ENCODE data around the gene TOPORS. TPM values are rescaled to one million over a fixed set of nuclear protein-coding genes. Genes with fewer than 3 reads are reported as not detected.

TOPORS gene
- total RNA-seq, 1 donor from 2014 or later, result 13.9 TPM

DNA sequence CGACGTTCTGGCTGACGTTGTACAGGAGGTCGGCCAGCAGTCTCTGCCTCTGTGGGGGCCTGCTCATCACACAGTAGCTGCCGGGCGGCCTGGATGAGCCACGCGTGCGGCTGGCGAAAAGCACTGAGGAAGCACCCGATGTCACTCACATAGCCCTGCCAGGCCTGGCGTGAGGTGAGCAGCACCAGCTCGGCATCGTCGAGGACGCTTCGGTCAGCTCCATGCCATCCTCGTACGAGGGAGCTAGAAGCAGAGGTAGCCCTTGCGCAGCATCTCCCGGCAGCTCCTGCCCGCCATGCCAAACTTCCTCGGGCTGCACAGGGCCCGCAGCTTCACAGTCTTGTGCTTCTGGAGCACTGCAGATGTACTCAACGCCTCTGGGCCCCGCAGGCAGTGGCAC is 14.4 kb upstream of the TOPORS start:
- DNase-seq, result no peak
- TF ChIP-seq, protein P1, sequence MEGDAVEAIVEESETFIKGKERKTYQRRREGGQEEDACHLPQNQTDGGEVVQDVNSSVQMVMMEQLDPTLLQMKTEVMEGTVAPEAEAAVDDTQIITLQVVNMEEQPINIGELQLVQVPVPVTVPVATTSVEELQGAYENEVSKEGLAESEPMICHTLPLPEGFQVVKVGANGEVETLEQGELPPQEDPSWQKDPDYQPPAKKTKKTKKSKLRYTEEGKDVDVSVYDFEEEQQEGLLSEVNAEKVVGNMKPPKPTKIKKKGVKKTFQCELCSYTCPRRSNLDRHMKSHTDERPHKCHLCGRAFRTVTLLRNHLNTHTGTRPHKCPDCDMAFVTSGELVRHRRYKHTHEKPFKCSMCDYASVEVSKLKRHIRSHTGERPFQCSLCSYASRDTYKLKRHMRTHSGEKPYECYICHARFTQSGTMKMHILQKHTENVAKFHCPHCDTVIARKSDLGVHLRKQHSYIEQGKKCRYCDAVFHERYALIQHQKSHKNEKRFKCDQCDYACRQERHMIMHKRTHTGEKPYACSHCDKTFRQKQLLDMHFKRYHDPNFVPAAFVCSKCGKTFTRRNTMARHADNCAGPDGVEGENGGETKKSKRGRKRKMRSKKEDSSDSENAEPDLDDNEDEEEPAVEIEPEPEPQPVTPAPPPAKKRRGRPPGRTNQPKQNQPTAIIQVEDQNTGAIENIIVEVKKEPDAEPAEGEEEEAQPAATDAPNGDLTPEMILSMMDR (IDR thresholded peaks at IDR 0.05; ENCODE audit: partially characterized antibody, unreplicated experiment), result no peak
- no peak overlapping the region for H3K4me3 Mint-ChIP-seq (ENCODE audit: unreplicated experiment)
- H3K36me3 Mint-ChIP-seq (ENCODE audit: unreplicated experiment), result no peaks in the 10 kb centered on the region
- peaks cover 2% of the 10 kb centered on the region for H3K4me1 Mint-ChIP-seq (ENCODE audit: low read depth, unreplicated experiment)
- peaks cover 1% of the 10 kb centered on the region for H3K27me3 Mint-ChIP-seq (ENCODE audit: unreplicated experiment)
- H3K9me3 Mint-ChIP-seq (ENCODE audit: unreplicated experiment), result peaks cover 1% of the 10 kb centered on the region
- no peak overlapping the region for H3K27ac Mint-ChIP-seq (ENCODE audit: unreplicated experiment)

DNA sequence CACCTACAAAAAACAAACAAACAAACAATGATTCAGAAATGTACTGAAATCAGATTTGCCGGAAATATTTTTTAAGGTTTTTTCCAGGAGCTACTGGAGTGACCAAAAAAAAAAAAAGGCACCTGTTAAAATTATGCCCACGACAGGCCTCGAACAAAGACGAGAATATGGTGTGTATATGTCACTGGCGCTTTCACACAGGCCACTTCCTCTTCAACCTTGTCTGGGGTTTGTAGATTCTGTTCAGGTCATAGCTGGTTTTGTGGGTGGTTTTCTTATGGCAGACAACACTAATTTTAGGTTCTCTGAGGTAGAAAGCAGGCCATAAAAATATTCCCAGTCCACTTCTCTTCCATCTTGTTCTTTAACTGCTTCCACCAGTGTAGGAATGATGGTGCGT is 13.6 kb upstream of the TOPORS start:
- Mint-ChIP-seq H3K36me3 (ENCODE audit: unreplicated experiment) (no peaks in the 10 kb centered on the region), H3K9me3 (ENCODE audit: unreplicated experiment) (peaks cover 1% of the 10 kb centered on the region), H3K4me1 (ENCODE audit: low read depth, unreplicated experiment) (no peaks in the 10 kb centered on the region), H3K27me3 (ENCODE audit: unreplicated experiment) (peaks cover 1% of the 10 kb centered on the region), H3K4me3 (ENCODE audit: unreplicated experiment) (no peak overlapping the region), H3K27ac (ENCODE audit: unreplicated experiment) (no peak overlapping the region)
- TF ChIP-seq, protein P1 (IDR thresholded peaks at IDR 0.05; ENCODE audit: partially characterized antibody, unreplicated experiment), result no peak
- DNase-seq, result no peak

DNA sequence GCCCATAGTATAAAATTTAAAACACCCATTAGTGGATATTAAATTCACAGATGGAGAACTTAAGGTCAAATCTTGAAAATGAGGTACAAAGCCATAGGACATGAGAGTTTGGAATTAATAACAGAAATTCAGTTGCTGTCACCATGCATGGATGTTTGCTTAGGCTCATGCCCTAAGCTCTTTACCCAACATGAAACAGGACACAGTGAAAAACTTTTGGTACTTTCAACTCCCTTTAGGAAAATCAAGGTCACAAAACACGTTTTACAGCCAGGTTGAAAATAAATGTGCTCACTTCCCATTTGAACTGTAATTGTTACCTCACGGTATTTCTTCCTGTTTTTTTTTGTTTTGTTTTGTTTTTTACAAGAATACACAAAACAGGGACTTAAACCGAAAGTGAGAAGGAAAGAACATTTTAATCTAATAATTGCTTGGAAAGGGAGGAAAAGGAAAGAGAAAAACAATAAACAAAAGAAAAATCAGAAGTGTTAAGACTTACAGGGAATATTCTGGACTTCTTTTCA is 6.1 kb upstream of the TOPORS start:
- Mint-ChIP-seq H3K4me1 (ENCODE audit: low read depth, unreplicated experiment) (no peaks in the 10 kb centered on the region), H3K9me3 (ENCODE audit: unreplicated experiment) (no peaks in the 10 kb centered on the region), H3K27me3 (ENCODE audit: unreplicated experiment) (peaks cover under 1% of the 10 kb centered on the region), H3K4me3 (ENCODE audit: unreplicated experiment) (no peak overlapping the region), H3K27ac (ENCODE audit: unreplicated experiment) (no peak overlapping the region), H3K36me3 (ENCODE audit: unreplicated experiment) (no peaks in the 10 kb centered on the region)
- TF ChIP-seq, protein P1 (IDR thresholded peaks at IDR 0.05; ENCODE audit: partially characterized antibody, unreplicated experiment), result no peak
- DNase-seq, result no peak

DNA sequence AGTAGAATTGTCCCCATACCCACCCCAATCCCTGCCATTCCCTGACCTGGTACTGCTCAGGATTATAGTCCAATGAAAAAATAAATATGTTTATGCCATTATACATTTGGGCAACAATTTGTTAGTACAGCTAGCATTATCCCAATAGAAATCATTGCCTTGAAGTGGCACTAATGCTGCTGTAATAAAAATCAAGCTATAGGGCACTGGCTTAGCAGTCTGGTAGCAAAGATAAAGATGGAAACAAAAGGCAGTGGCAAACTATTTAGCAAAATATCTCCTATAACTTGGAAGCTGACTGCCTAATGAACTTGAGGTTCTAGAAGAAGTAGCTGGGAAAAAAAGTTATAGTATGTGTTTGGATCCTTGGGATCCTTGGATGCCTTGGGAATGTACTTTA is 2.2 kb upstream of the TOPORS start:
- DNase-seq, result no peak
- Mint-ChIP-seq H3K27me3 (ENCODE audit: unreplicated experiment) (peaks cover 6% of the 10 kb centered on the region), H3K9me3 (ENCODE audit: unreplicated experiment) (peaks cover 8% of the 10 kb centered on the region), H3K4me3 (ENCODE audit: unreplicated experiment) (no peak overlapping the region), H3K36me3 (ENCODE audit: unreplicated experiment) (no peaks in the 10 kb centered on the region), H3K4me1 (ENCODE audit: low read depth, unreplicated experiment) (peaks cover 6% of the 10 kb centered on the region), H3K27ac (ENCODE audit: unreplicated experiment) (no peak overlapping the region)
- TF ChIP-seq, protein P1 (IDR thresholded peaks at IDR 0.05; ENCODE audit: partially characterized antibody, unreplicated experiment), result no peak

DNA sequence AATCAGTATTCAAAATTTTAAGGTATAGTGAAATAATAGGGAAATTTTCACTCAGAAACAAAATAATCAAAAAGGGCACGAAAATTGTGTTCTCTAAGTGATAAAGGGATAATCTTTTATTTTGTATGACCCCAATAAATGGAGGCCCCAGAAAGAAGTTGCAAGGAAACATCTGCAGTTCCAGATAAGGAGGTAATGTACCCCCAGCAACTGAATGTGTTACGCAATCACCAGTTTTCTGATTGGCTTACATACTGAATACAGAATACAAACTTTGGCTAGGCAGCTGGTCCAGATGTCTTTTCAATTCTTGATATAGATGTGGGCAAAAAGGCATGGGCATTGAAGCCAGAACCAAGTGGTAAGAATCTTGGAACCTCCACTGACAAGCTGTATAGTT is 1.7 kb upstream of the TOPORS start:
- no peak for DNase-seq
- TF ChIP-seq, protein P1 (IDR thresholded peaks at IDR 0.05; ENCODE audit: partially characterized antibody, unreplicated experiment), result no peak
- Mint-ChIP-seq H3K4me3 (ENCODE audit: unreplicated experiment) (peak overlapping the region; percentile 18), H3K27me3 (ENCODE audit: unreplicated experiment) (peaks cover 6% of the 10 kb centered on the region), H3K36me3 (ENCODE audit: unreplicated experiment) (no peaks in the 10 kb centered on the region), H3K4me1 (ENCODE audit: low read depth, unreplicated experiment) (peaks cover 10% of the 10 kb centered on the region), H3K27ac (ENCODE audit: unreplicated experiment) (no peak overlapping the region), H3K9me3 (ENCODE audit: unreplicated experiment) (peaks cover 8% of the 10 kb centered on the region)
